SK-N-MC (cell line): ENCODE data around the gene COL13A1.

Experiments
- FOXP2 ChIP-seq: optimal IDR thresholded peaks from 2 replicates; pipeline ENCODE3; 2011; ENCODE audit warnings: mild to moderate bottlenecking, moderate library complexity; ENCODE audit not compliant: insufficient read depth; ENCODE audit errors: extremely low read length, control extremely low read depth
- POLR2AphosphoS5 ChIP-seq: IDR thresholded peaks from 2 replicates; pipeline ENCODE4 v1.6.1; 2012; ENCODE audit warnings: mild to moderate bottlenecking, low read depth, low read length, borderline replicate concordance

DNA sequence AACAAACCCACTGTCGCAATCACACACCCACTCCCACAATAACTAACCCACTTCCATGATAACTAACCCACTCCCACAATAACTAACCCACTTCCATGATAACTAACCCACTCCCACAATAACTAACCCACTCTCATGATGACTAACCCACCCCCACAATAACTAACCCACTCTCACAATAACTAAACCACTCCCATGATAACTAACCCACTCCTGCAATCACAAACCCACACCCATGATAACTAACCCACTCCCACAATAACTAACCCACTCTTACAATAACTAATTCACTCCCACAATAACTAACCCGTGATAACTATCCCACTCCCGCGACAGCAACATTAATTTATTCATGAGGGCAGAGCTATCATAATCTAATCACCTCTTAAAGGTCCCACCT is 105.8 kb downstream of the COL13A1 start:
- TF ChIP-seq FOXP2 (no peak), POLR2AphosphoS5 (no peak)
